GM12878 (cell line): ENCODE results near the gene ANKRD6. TPM values are rescaled to one million over a fixed set of nuclear protein-coding genes. Genes with fewer than 3 reads are reported as not detected.

Experiments used
- ATAC-seq: fragments of 200-7000 bp; cut with Tn5 transposase; 3 replicates; pipeline ENCODE4 v1.9.1; 2020; ENCODE audit warnings: mild to moderate bottlenecking, moderate library complexity
- BruUV-seq: library from RNA; stranded (reverse); fragments of 400-500 nt; replicated peaks from 2 replicates; lab custom pipeline; 2021; lab: Mats Ljungman, UMichigan
- CTCF ChIA-PET: fragments of 300-600 bp; sonication (Branson Sonifier 250); formaldehyde crosslinking; extraction: SDS; loops from one replicate; lab custom pipeline; 2021; ENCODE audit warnings: inconsistent platforms; lab: Yijun Ruan, JAX
- POLR2A ChIA-PET: fragments of 350-600 bp; formaldehyde crosslinking; extraction: SDS; loops from one replicate; lab custom pipeline; 2021; ENCODE audit warnings: inconsistent platforms; lab: Charles Lee
- RAD21 ChIA-PET: fragments of 300-600 bp; sonication (Branson Sonifier 250); formaldehyde crosslinking; loops from one replicate; lab custom pipeline; 2023; ENCODE audit warnings: antibody characterized with exemption; ENCODE audit not compliant: unreplicated experiment; lab: Charles Lee
- SMC1A ChIA-PET: fragments of 300-600 bp; sonication (Branson Sonifier 250); formaldehyde crosslinking; loops from one replicate; lab custom pipeline; 2023; ENCODE audit not compliant: unreplicated experiment, uncharacterized antibody; lab: Charles Lee
- DNase-seq: peaks from one replicate; pipeline ENCODE4 v3.0.0-alpha.2; 2011; ENCODE audit warnings: low read depth, low spot score
- FAIRE-seq: peaks from 3 replicates; lab custom pipeline; 2011; peaks lifted over from hg19 to GRCh38; lab: Jason Lieb, UNC
- H2AFZ ChIP-seq: 2 replicates; pipeline ENCODE4 v1.6.0; 2011; ENCODE audit warnings: low read depth, low read length, control low read depth; ENCODE audit not compliant: control insufficient read depth
- H3K27ac ChIP-seq: 2 replicates; pipeline ENCODE4 v1.5.1; 2011; ENCODE audit warnings: control low read depth; ENCODE audit not compliant: control insufficient read depth, insufficient read depth
- H3K27me3 ChIP-seq, 2 experiments: replicated peaks in 1 of 2; 2 replicates each; pipeline versions ENCODE4 v1.6.0 to v1.6.1; 2011; ENCODE audit warnings: low read length in 1 of 2; ENCODE audit not compliant: control insufficient read depth in 2 of 2, insufficient read depth in 2 of 2
- H3K36me3 ChIP-seq, 2 experiments: 2 replicates each; pipeline ENCODE4 v1.5.1; 2011; ENCODE audit warnings: low read length in 1 of 2; ENCODE audit not compliant: control insufficient read depth in 2 of 2, insufficient read depth in 2 of 2
- H3K4me1 ChIP-seq: 2 replicates; pipeline ENCODE4 v1.6.1; 2011; ENCODE audit warnings: mild to moderate bottlenecking, low read length, moderate library complexity, mixed read lengths; ENCODE audit not compliant: control insufficient read depth, insufficient read depth
- H3K4me2 ChIP-seq: 2 replicates; pipeline ENCODE4 v1.6.0; 2011; ENCODE audit warnings: control low read depth; ENCODE audit not compliant: control insufficient read depth, insufficient read depth
- H3K4me3 ChIP-seq: fragments of 200-600 bp; sonication (generic); 2 replicates; pipeline ENCODE4 v1.5.1; 2016
- H3K79me2 ChIP-seq: 2 replicates; pipeline ENCODE4 v1.6.0; 2011; ENCODE audit warnings: low read length; ENCODE audit not compliant: control insufficient read depth, insufficient read depth
- H3K9ac ChIP-seq: 2 replicates; pipeline ENCODE4 v1.8.0; 2011; ENCODE audit warnings: low read length, control low read depth, mixed read lengths; ENCODE audit not compliant: control insufficient read depth, insufficient read depth
- H3K9me3 ChIP-seq: replicated peaks from 3 replicates; pipeline ENCODE4 v1.5.1; 2011; ENCODE audit warnings: mild to moderate bottlenecking, low read length; ENCODE audit not compliant: control insufficient read depth, insufficient read depth
- H4K20me1 ChIP-seq: 2 replicates; pipeline ENCODE4 v1.6.0; 2011; ENCODE audit not compliant: control insufficient read depth, insufficient read depth
- BACH1 ChIP-seq: fragments of 450-650 bp; IDR thresholded peaks from 2 replicates; pipeline ENCODE4 v1.6.1; 2017; ENCODE audit warnings: mild to moderate bottlenecking, borderline replicate concordance
- BCL11A ChIP-seq: IDR thresholded peaks from 2 replicates; pipeline ENCODE4 v1.6.1; 2011; ENCODE audit warnings: low read depth, low read length
- FOXM1 ChIP-seq: IDR thresholded peaks from 2 replicates; pipeline ENCODE4 v1.6.1; 2012; ENCODE audit warnings: low read depth, mild to moderate bottlenecking, inconsistent platforms, low read length, moderate library complexity
- IKZF1 ChIP-seq: fragments of 450-650 bp; conservative IDR thresholded peaks from 2 replicates; pipeline ENCODE4 v1.6.1; 2017; ENCODE audit warnings: antibody characterized with exemption, mild to moderate bottlenecking
- MTA3 ChIP-seq: IDR thresholded peaks from 2 replicates; pipeline ENCODE4 v1.6.1; 2012; ENCODE audit warnings: low read length, inconsistent platforms, borderline replicate concordance
- MXI1 ChIP-seq: fragments of 150-350 bp; IDR thresholded peaks from 2 replicates; pipeline ENCODE4 v1.6.1; 2011; ENCODE audit warnings: low read depth, mild to moderate bottlenecking, inconsistent platforms, low read length, improper control_type of control experiment
- MYB ChIP-seq: fragments of 150-350 bp; IDR thresholded peaks from 2 replicates; pipeline ENCODE4 v1.6.1; 2014; ENCODE audit warnings: mild to moderate bottlenecking, low read depth, low read length, borderline replicate concordance
- NBN ChIP-seq: fragments of 450-650 bp; IDR thresholded peaks from 2 replicates; pipeline ENCODE4 v1.6.1; 2016
- NR2C1 ChIP-seq: fragments of 450-650 bp; IDR thresholded peaks from 2 replicates; pipeline ENCODE4 v1.6.1; 2017; ENCODE audit warnings: antibody characterized with exemption, mild to moderate bottlenecking, moderate library complexity
- PKNOX1 ChIP-seq: fragments of 450-650 bp; IDR thresholded peaks from 2 replicates; pipeline ENCODE4 v1.6.1; 2016; ENCODE audit warnings: mild to moderate bottlenecking
- PRDM15 ChIP-seq: fragments of 450-650 bp; formaldehyde crosslinking; IDR thresholded peaks from 2 replicates; pipeline ENCODE4 v1.4.0; 2020; ENCODE audit warnings: mild to moderate bottlenecking, moderate library complexity
- RAD51 ChIP-seq: fragments of 450-650 bp; IDR thresholded peaks from 2 replicates; pipeline ENCODE4 v1.6.1; 2016; ENCODE audit warnings: moderate library complexity, mild to moderate bottlenecking, inconsistent platforms
- SMC3 ChIP-seq: IDR thresholded peaks from 2 replicates; pipeline ENCODE4 v1.6.1; 2011; ENCODE audit warnings: low read length, improper control_type of control experiment, borderline replicate concordance
- SREBF1 ChIP-seq: IDR thresholded peaks from 2 replicates; pipeline ENCODE4 v1.6.1; 2012; ENCODE audit warnings: mild to moderate bottlenecking, low read length
- TAF1 ChIP-seq: IDR thresholded peaks from 2 replicates; pipeline ENCODE4 v1.6.1; 2011; ENCODE audit warnings: mild to moderate bottlenecking, low read depth, low read length, borderline replicate concordance
- ZNF622 ChIP-seq: fragments of 450-650 bp; IDR thresholded peaks from 2 replicates; pipeline ENCODE4 v1.6.1; 2017; ENCODE audit warnings: mild to moderate bottlenecking, inconsistent platforms
- WGBS: methylation state at CpG from one replicate; pipeline ENCODE4 v1.1.6; 2016; ENCODE audit warnings: low lambda C conversion rate; ENCODE audit not compliant: insufficient replicate concordance, insufficient coverage; ENCODE audit errors: missing lambda C conversion rate; 5-methylcytosine and 5-hydroxymethylcytosine counted together
- in situ Hi-C: fragments of 300-500 bp; cut with MboI; formaldehyde crosslinking; loops from 9 replicates; pipeline ENCODE4 v1.14.3; 2018; ENCODE audit warnings: mixed read lengths
- intact Hi-C: fragments of 100-400 bp; cut with micrococcal nuclease; formaldehyde crosslinking; loops from one replicate; pipeline ENCODE4 v1.14.2; 2022; ENCODE audit not compliant: unreplicated experiment
- polyA plus RNA-seq, 11 experiments: library from polyadenylated mRNA; depleted of rRNA in 4 of 11; unstranded in 6 of 11; stranded (reverse) in 5 of 11; fragments of >200 nt; fragmentation: Nextera tagmentation in 4 of 11; fragmentation: Illumina TruSeq in 1 of 11; extraction: Ambion mirVana in 4 of 11; extraction: Trizol in 1 of 11; gene quantifications; 1 replicate in 1 of 11; 2 replicates in 10 of 11; pipeline versions ENCODE4 v1.2.1 to v1.2.3, GENCODE V29; 2011 to 2016; ENCODE audit warnings: inconsistent platforms in 2 of 11, missing spikeins in 2 of 11, low read depth in 1 of 11
- total RNA-seq, 4 experiments: library from RNA; depleted of rRNA in 3 of 4; stranded (reverse); fragments of >200 nt in 3 of 4; fragmentation: Illumina TruSeq in 1 of 4; extraction: Trizol in 1 of 4; gene quantifications; 2 replicates each; pipeline versions ENCODE4 v1.2.1 to v1.2.3, GENCODE V29; 2013 to 2021

The ANKRD6 gene
- total and polyA plus RNA-seq, 10 of the 15 experiments (the other 5 are each of a cell fraction or from before 2014, with no cell fraction given) = 0.03 to 0.90 (median 0.38) TPM

- no peak for TF ChIP-seq SREBF1
These were observed 178.7 kb downstream of the ANKRD6 start (continued) for GRCh38 chr6:89611666-89612065.

DNA sequence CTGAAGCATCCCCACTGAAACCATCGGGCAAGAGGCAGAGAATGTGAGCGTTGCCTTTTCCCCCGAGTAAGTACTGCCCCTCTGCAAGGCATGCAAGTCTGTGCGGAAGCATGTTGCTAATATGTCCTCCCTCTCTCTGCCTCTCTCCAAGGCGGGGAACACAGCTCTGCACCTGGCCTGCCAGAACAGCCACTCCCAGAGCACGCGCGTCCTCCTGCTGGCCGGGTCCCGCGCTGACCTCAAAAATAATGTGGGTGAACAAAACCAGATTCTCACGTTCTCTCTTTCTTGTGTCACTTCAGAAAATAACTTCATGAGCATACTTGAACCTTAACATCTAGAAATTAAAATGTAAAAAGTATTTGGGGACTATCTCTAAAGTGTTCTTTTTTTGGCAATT, 179.2 kb downstream of the ANKRD6 start:
- ATAC-seq (no peak), DNase-seq (no peak)
- Histone ChIP-seq H2AFZ (no peak overlapping the region), H3K4me1 (no peaks in the 10 kb centered on the region), H3K27ac (no peak overlapping the region), H3K79me2 (no peaks in the 10 kb centered on the region), H3K9me3 (no peaks in the 10 kb centered on the region), H3K9ac (no peak overlapping the region)
- CTCF ChIA-PET = interaction anchor here (1.0 to 6.1 kb wide), 5 partner anchors 14 to 629 kb away, joined by 4 to 64 read pairs (median 5); partner anchors contain the start of gene ANKRD6
- POLR2A ChIA-PET = interaction anchor here (1.6 kb wide), 1 partner anchor 180 kb away, joined by 4 read pairs; the partner anchor contains the start of gene ANKRD6
- RAD21 ChIA-PET = interaction anchor here (1.8 kb wide), 1 partner anchor 180 kb away, joined by 4 read pairs; no protein-coding TSS in a partner anchor
- in situ Hi-C loops = loop anchor here (5.0 kb wide), 3 partner anchors 180 to 630 kb away; partner anchors contain the start of gene ANKRD6
- BruUV-seq = no TSS peak
- TF ChIP-seq BACH1 = no peak
- no peak for TF ChIP-seq NBN
- TF ChIP-seq MTA3 = no peak
- TF ChIP-seq ZNF622 = no peak
- TF ChIP-seq MYB = no peak
- no peak for TF ChIP-seq IKZF1
- TF ChIP-seq SMC3 = no peak
- no peak for TF ChIP-seq SREBF1
- no peak for TF ChIP-seq PKNOX1
- TF ChIP-seq RAD51 = no peak
- no peak for TF ChIP-seq FOXM1
- TF ChIP-seq BCL11A = no peak
- TF ChIP-seq TAF1 = no peak
- no peak for TF ChIP-seq PRDM15 (CRISPR knock-in tag)
- no peak for TF ChIP-seq NR2C1
- no peak for TF ChIP-seq MXI1
- TF ChIP-seq, all 136 proteins: peak for 0
- no peak for FAIRE-seq
- intact Hi-C loops = loop anchor here (5.0 kb wide), 1 partner anchor 630 kb away; no protein-coding TSS in a partner anchor
- Histone ChIP-seq H3K27me3 (no peaks in the 10 kb centered on the region), H4K20me1 (no peaks in the 10 kb centered on the region), H3K36me3 (no peaks in the 10 kb centered on the region), H3K4me2 (no peak overlapping the region), H3K4me3 (no peak overlapping the region)
- SMC1A ChIA-PET = interaction anchor here (1.3 to 1.6 kb wide), 4 partner anchors 91 to 629 kb away, joined by 3 to 6 read pairs (median 4); no protein-coding TSS in a partner anchor
- 93% methylated on average over 12 of the region's 12 CpGs for WGBS
